SKM-1 (cell line): Measurements from ENCODE around the gene RND2.

Experiments used
- DNase-seq: peaks from one replicate; lab custom pipeline; 2025; ENCODE audit not compliant: unreplicated experiment; lab: John Stamatoyannopoulos, UW

RND2 gene

DNA sequence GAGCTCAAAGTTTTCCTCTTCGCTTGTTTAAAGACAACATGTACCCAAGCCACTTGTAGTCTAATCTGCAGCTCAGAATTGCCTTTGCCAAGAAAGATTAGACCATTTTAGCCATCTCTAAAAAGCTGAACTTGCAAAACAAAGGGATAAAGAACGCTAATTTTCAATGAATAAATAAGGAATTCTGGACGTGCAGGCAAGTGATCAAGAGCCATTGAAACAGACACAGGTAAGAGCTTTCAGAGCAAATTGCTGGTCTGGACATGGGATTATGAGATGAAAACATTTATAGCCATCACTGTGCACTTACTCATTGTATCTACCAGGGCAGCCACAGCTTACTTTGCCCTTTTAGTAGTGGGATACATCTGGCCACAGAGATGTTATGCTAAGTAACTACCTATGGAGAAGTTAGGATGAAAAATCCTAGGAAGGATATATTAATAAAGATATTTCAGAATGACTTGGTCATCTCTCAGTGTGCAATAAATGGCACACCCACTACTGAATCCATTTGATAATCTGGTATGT, 44.4 kb downstream of the RND2 start:
- no peak for DNase-seq

DNA sequence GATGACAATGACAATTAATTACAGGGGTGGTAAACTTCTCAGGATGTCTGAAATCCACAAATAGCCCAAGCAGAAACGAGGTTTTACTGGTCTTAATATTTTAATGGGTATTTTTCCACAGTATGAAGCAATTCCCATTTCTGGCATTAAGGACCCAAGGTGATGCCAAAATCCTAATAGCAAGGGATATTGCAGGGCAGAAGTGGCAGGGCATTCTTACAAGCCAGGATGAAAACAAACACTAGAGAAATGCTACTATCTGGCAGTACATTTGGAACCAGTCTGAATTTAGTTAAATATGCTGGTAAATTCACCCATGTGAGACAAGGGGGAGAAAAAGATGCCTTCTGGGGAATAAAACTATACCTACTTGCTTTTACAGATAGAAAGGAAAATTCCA, 45.2 kb downstream of the RND2 start:
- no peak for DNase-seq

DNA sequence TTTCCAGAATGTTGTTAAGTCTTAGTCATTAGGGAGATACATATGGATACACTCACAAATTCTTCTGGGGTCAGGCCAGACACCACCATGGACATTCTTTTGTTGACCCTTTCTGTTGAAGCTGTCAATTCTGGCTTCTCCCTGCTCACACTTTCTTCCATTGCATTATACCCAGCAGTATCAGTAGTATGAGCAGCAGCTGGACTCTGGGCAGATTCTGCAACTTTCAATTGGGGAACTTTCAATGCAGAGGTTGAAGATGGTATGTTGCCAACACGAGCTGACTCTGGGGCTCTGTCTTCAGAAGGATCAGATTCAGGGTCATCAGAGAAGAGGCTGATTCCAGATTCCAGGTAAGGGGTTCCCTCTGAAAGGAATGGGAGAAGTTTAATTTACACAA, 45.8 kb downstream of the RND2 start:
- no peak for DNase-seq

DNA sequence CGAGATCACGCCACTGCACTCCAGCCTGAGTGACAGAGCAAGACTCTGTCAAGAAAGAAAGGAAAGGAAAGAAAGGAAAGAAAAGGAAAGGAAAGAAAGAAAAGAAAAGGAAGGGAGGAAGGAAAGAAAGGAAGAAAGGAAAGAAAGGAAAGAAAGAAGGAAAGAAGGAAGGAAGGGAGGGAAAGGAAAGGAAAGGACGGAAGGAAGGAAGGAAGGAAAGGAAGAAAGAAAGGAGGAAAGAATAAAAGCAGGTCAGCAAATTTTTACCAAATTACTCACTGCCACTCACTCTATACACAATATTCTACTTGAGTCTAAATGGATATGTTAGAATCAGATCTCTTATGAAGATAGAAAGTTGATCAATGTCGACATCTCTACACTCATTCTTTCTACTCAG, 49.8 kb downstream of the RND2 start:
- no peak for DNase-seq

DNA sequence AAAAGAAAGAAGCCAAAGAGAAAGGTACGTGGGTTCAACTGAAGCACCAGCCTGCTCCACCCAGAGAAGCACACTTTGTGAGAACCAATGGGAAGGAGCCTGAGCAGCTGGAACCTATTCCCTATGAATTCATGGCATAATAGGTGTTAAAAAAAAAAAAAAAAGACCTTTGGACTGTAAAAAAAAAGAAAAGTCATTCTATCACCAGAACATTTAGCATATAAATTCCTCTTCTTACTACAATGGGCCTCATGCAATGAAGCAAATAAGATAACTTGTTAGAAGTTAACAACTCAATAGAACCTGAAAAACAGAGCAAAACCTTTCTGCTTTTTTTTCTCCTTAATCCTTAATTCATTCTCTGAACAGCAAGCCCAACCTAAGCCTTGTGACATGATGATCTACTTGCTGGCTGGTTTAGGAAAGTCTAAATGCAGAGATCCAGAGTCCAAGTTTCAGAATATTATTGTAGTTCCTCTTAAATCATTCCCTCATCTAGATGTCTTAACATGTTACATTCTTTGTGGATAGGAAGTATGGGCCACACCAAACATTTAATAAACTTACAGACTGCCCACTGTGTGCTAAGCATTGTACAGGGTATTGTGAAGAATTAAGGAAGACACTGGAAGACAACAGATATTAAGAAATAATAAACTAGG, 54.7 kb downstream of the RND2 start:
- no peak for DNase-seq
